ENCODE results near the gene HNF1A.
"Not testable (repeated sequence)": the region's sequence is repeated elsewhere in the genome, so short reads cannot be mapped to it uniquely, and the experiment has no call there.

Gene HNF1A

DNA sequence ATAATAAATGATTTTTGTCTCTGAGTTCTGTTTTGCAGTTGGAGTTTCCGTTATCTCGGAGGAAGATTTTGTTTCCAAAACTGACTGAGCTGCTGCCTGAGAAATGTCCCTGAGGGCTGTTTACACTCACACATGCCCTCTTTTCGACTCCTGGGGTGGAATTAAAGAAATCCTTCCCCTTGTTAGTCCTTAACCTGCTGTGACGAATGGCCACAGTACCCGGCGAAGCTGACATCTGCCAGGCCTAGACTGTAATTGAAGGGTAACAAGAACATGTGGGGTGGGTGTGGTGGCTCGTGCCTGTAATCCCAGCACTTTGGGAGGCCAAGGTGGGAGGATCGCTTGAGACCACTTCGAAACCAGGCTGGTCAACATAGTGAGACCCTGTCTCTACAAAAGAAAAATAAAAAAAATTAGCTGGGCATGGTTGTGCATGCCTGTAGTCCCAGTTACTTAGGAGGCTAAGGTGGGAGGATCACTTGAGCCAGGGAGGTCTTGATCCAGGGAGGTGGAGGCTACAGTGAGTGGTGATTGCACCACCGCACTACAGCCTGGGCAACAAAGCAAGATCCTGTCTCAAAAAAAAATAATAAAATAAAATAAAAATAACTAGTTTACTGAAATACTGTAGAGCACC, 52.4 kb downstream of the HNF1A start:
- Histone ChIP-seq H3K4me3 (no peak overlapping the region), H3K27ac (no peak overlapping the region)

DNA sequence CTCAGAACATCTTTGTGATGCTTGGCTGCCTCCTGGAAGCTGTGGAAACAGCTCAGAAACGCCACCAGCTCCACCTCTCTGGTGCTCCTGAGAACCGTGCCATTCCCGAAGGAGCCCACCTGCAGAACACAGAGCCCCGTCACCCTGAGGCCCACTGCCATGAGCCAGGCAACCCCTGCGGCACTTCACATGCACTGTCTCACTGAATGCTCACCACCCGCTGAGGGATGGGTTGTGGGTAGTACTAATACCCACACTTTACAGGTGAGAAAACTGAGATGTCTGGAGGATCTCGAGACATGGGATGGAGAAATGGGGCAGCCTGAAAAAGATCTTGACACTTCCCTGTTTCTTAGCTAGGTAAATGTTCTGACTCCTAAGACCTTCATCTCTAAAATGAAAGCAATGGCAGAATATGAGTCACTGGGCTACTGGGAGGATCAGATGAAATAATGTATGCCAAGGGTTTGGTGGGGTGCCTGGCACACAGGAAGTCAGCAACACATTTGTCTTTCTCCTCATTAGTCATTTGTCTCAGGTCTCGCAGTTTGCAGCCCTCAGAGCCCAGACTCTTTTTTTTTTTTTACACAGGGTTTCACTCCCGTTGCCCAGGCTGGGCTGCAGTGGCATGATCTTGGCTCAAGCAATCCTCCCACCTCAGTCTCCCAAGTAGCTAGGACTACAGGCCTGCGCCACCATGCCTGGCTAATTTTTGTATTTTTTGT, 55.4 kb downstream of the HNF1A start:
- Histone ChIP-seq H3K4me3 (peak overlapping the region in 1 of 7 experiments; percentile 1), H3K27ac (peak overlapping the region in 8 of 21 experiments; percentile 19 to 91 (median 72))

GRCh38 chr12:121034616-121035305, 56.4 kb downstream of the HNF1A start:
- Histone ChIP-seq H3K4me3 (no peak overlapping the region), H3K27ac (peak overlapping the region in 7 of 21 experiments; percentile 53 to 91 (median 80))

DNA sequence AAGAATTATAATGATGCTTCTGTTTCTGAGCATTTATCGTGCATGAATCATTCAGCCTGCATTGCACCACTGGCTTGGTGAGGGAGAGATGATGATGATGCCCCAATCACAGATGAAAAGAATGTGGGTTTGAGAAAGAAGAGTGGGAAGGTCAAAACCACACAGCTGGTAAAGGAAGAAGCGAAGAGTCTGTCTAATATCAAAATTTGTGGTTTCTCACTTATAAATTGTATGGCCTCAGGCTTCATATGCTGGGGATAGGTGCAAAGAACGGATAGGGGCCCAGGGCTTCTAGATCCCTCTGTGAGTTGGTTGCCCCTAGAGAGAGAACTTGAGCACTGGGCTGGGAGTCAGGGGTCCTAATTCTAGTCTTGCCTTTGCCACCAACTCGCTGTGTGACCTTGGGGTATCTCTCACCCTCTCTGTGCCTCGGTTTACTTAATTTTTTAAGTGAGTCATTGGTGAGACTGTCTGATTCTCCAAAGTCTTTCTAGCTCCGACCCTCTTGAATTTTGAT, 58.5 kb downstream of the HNF1A start:
- H3K4me3 ChIP-seq = peak overlapping the region in 3 of 7 experiments; percentile 9 to 48 (median 43)
- H3K27ac ChIP-seq = peak overlapping the region in 6 of 21 experiments; percentile 24 to 91 (median 54)

GRCh38 chr12:121038861-121039668, 60.7 kb downstream of the HNF1A start, which contains the start of gene OASL:
Gene OASL, minus strand, starts transcription at chr12:121039246. Its CDS starts 275 bp downstream, at chr12:121038971.
- H3K27ac ChIP-seq = peak within 1 kb of the TSS in 19 of 21 experiments; percentile 1 to 91 (median 64)

DNA sequence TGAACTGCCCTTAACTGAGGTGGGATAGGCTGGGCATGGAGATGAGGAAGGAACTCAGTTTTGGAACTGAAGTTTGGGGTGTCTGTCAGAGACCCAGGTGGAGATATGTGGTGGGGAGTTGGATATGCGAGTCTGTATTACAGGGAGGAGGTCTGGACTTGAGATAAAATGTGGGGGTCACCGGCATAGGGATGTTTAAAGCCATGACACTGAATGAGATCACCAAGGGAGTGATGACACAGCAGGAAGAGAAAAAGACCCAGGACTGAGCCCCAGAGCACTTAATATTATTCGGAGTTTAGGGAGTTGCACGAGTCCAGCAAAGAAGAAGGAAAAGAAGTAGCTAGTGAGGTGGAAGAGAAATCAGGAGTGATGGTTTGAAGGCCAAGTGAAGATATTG, 64.7 kb downstream of the HNF1A start:
- Histone ChIP-seq H3K4me3 (no peak overlapping the region), H3K27ac (no peak overlapping the region)

More at GRCh38 chr12:121038861-121039668, 60.7 kb downstream of the HNF1A start, which contains the start of gene OASL:
- H3K4me3 ChIP-seq = peak within 1 kb of the TSS; percentile 35 to 50 (median 48)

DNA sequence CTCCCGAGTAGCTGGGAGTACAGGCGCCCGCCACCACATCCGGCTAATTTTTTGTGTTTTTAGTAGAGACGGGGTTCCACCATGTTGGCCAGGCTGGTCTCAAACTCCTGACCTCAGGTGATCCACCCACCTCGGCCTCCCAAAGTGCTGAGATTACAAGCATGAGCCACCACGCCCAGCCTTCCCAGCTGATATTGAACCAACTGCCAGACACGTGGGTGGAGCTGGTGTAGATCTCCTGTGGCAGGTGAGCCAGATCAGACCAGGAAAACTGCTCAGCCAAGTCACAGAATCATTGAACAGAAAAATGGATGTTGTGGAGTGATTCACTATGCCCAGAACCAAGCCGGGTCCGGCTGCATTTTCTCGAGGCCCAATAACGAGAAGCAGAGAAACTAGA, 69.1 kb downstream of the HNF1A start:
- H3K4me3 ChIP-seq, H3K27ac ChIP-seq: not testable (repeated sequence)

DNA sequence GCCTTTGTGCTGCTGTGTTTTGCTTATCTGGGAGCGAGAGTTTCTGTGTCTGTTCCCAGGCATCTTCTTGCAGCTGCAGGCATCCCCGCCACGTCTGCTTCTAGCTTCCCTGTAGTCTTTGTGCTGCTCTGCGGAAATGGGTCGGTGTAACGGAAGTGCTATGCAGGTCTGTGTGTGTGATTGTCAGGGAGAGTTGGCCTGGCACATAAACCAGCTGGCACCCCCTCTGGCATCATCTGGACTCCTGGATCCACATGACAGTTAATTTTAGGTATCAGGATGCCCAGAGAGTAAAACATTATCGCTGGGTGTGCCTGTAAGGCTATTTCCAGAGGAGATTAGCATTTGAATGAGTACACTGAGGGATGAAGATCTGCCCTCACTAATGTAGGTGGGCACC, 70.1 kb downstream of the HNF1A start:
- H3K4me3 ChIP-seq = no peak overlapping the region
- no peak overlapping the region for H3K27ac ChIP-seq

- H3K4me3 ChIP-seq = no peak overlapping the region
- H3K27ac ChIP-seq = no peak overlapping the region
These were observed 72.4 kb downstream of the HNF1A start for GRCh38 chr12:121050725-121051124.

Measured in skin epidermis (tissue), 12 donors.